ENCODE data around the gene CELA2B.

GRCh38 chr1:15435239-15436077, 40.4 kb upstream of the CELA2B start:
- TF ChIP-seq CTCF (IDR thresholded peaks at IDR 0.05; ENCODE audit: low read depth, low read length, missing input control) (no peak), TAF1 (conservative IDR thresholded peaks at IDR 0.05) (no peak), RXRA (IDR thresholded peaks at IDR 0.05) (no peak), RAD21 (IDR thresholded peaks at IDR 0.05) (no peak), FOXA1 (IDR thresholded peaks at IDR 0.05) (no peak), SP1 (IDR thresholded peaks at IDR 0.05) (no peak), REST (IDR thresholded peaks at IDR 0.05) (no peak), GABPA (IDR thresholded peaks at IDR 0.05 in 1 of 2, conservative IDR thresholded peaks at IDR 0.05 in 1 of 2) (no peak), ZBTB33 (IDR thresholded peaks at IDR 0.05) (no peak), NR2F2 (IDR thresholded peaks at IDR 0.05) (no peak), YY1 (IDR thresholded peaks at IDR 0.05) (no peak), ATF3 (IDR thresholded peaks at IDR 0.05) (no peak), EGR1 (IDR thresholded peaks at IDR 0.05; ENCODE audit: low read depth in 2 of 2) (no peak), JUND (IDR thresholded peaks at IDR 0.05) (no peak)
